HG02973 (cell line): ENCODE data around the gene TFDP2.
A peak's percentile ranks its signal among the peaks of the same experiment; 100 is the strongest.
"Not testable (repeated sequence)": the region's sequence is repeated elsewhere in the genome, so short reads cannot be mapped to it uniquely, and the experiment has no call there.

Source experiments
- ATAC-seq: cut with Tn5 transposase; IDR thresholded peaks from one replicate; pipeline ENCODE4 v1.9.1; 2021; ENCODE audit warnings: moderate library complexity; ENCODE audit not compliant: unreplicated experiment

The TFDP2 gene

GRCh38 chr3:142077155-142077858 lies 72.0 kb downstream of the TFDP2 start:
- no peak for ATAC-seq

GRCh38 chr3:142075656-142076055 lies 73.7 kb downstream of the TFDP2 start:
- ATAC-seq: not testable (repeated sequence)

GRCh38 chr3:142072816-142073215 lies 76.5 kb downstream of the TFDP2 start:
- ATAC-seq: no peak

- no peak for ATAC-seq
These were observed 83.4 kb downstream of the TFDP2 start for GRCh38 chr3:142065932-142066331.

GRCh38 chr3:142065344-142065743 lies 84.0 kb downstream of the TFDP2 start:
- no peak for ATAC-seq

- ATAC-seq: no peak
These were observed 84.9 kb downstream of the TFDP2 start for GRCh38 chr3:142064454-142064853.

GRCh38 chr3:142057331-142057725 lies 92.0 kb downstream of the TFDP2 start:
- ATAC-seq: no peak

- no peak for ATAC-seq
These were observed 92.6 kb downstream of the TFDP2 start for GRCh38 chr3:142056656-142057330.

- ATAC-seq: no peak
These were observed 95.5 kb downstream of the TFDP2 start for GRCh38 chr3:142053835-142054234.

GRCh38 chr3:142053244-142053643 lies 96.1 kb downstream of the TFDP2 start:
- no peak for ATAC-seq

GRCh38 chr3:142051351-142051750 lies 98.0 kb downstream of the TFDP2 start:
- ATAC-seq: no peak

- no peak for ATAC-seq
These were observed 102.3 kb downstream of the TFDP2 start for GRCh38 chr3:142047021-142047369.

GRCh38 chr3:142046320-142047020 lies 102.9 kb downstream of the TFDP2 start:
- no peak for ATAC-seq

GRCh38 chr3:142040941-142041491 lies 108.3 kb downstream of the TFDP2 start:
- ATAC-seq: no peak

- ATAC-seq: no peak
These were observed 113.9 kb downstream of the TFDP2 start for GRCh38 chr3:142035308-142035922.

GRCh38 chr3:142033292-142033691 lies 116.1 kb downstream of the TFDP2 start:
- no peak for ATAC-seq

GRCh38 chr3:142031575-142031974 lies 117.8 kb downstream of the TFDP2 start:
- no peak for ATAC-seq

GRCh38 chr3:142029791-142030190 lies 119.6 kb downstream of the TFDP2 start:
- ATAC-seq: no peak

- no peak for ATAC-seq
These were observed 120.2 kb downstream of the TFDP2 start for GRCh38 chr3:142029052-142029642.

GRCh38 chr3:142028243-142028777 lies 121.0 kb downstream of the TFDP2 start:
- peak; percentile 68 for ATAC-seq

- ATAC-seq: peak; percentile 56
These were observed 121.6 kb downstream of the TFDP2 start for GRCh38 chr3:142027735-142028134.
